ENCODE data around the gene MT2A. TPM values are rescaled to one million over a fixed set of nuclear protein-coding genes. Genes with fewer than 3 reads are reported as not detected.

The MT2A gene
- total and polyA plus RNA-seq, 2 of the 13 experiments (the other 11 are each of a cell fraction or from before 2014, with no cell fraction given), result 135 to 371 TPM

DNA sequence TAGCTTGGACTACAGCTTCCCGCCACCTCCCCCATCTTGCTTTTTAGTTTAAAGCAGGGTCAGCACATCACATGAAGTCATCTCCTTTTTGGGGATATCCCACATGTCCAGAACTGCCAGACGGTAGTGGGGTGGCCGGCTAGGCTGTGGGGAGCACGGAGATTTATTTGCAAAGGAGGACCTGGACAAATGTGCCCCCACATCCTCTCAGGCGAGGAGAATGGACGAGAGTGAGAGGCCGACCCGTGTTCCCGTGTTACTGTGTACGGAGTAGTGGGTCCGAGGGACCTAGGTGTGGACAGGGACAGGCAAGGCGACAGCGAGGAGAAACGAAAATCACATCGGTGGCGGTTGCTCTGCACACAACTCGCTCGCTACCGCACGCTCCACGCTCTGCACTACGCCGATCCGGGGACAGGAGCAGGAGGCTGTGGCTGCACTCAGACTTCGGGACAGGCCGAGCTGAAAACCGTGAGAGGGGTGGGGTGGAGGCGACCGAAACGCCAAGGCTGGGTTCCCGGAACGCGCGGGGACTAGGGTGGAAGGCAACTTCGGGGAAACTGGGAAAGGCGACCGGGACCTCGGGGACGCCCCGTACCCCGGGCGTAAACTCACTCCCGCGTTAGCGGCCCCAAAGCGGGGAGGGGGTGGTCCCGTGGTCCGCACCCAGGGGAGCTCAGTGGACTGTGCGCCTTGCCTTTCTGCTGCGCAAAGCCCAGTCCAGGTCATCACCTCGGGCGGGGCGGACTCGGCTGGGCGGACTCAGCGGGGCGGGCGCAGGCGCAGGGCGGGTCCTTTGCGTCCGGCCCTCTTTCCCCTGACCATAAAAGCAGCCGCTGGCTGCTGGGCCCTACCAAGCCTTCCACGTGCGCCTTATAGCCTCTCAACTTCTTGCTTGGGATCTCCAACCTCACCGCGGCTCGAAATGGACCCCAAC, 29.7 kb downstream of the MT2A start, which contains the start of gene MT1A:
Gene MT1A (plus strand): TSS at position 853 of the 937 bp plus-strand sequence. CDS start 73 bp downstream, at position 926.
- in situ Hi-C loops (cut with HindIII; ENCODE audit: extremely low pct_ligation_motif_present, low pct_unique_long_range_greater_than_20kb), result no loop called here
- TF ChIP-seq ZNF546 (CRISPR knock-in tag; conservative IDR thresholded peaks at IDR 0.05), result 0 out of 2 replicates have a peak, but pooled peaks have one; percentile 44
- TF ChIP-seq ZNF780A (CRISPR knock-in tag; IDR thresholded peaks at IDR 0.05), result no peak
- 0 out of 2 replicates have a peak, but pooled peaks have one; percentile 25 for TF ChIP-seq ETV6 (CRISPR knock-in tag; conservative IDR thresholded peaks at IDR 0.05)
- TF ChIP-seq, protein P1, sequence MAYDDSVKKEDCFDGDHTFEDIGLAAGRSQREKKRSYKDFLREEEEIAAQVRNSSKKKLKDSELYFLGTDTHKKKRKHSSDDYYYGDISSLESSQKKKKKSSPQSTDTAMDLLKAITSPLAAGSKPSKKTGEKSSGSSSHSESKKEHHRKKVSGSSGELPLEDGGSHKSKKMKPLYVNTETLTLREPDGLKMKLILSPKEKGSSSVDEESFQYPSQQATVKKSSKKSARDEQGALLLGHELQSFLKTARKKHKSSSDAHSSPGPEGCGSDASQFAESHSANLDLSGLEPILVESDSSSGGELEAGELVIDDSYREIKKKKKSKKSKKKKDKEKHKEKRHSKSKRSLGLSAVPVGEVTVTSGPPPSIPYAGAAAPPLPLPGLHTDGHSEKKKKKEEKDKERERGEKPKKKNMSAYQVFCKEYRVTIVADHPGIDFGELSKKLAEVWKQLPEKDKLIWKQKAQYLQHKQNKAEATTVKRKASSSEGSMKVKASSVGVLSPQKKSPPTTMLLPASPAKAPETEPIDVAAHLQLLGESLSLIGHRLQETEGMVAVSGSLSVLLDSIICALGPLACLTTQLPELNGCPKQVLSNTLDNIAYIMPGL (CRISPR knock-in tag; IDR thresholded peaks at IDR 0.05; ENCODE audit: borderline replicate concordance in 1 of 2, low read depth in 1 of 2), result 0 out of 4 replicates have a peak, but pooled peaks of 1 of the 2 experiments have one; percentile 21
- TF ChIP-seq AHR (CRISPR knock-in tag; IDR thresholded peaks at IDR 0.05), result no peak
- no peak for TF ChIP-seq ATF7 (IDR thresholded peaks at IDR 0.05)
- TF ChIP-seq ATF7 (CRISPR knock-in tag; IDR thresholded peaks at IDR 0.05), result peak; percentile 11; the same call in 1 of the 2 replicates
- TF ChIP-seq GABPB1 (CRISPR knock-in tag; IDR thresholded peaks at IDR 0.05), result peak; percentile 58; the same call in 1 of the 2 replicates
- no peak for TF ChIP-seq RFX5 (IDR thresholded peaks at IDR 0.05; ENCODE audit: low read depth, low read length)
- no peak for TF ChIP-seq TAF15 (IDR thresholded peaks at IDR 0.05; ENCODE audit: low read depth, low read length, poor library complexity, severe bottlenecking)
- TF ChIP-seq, protein P2, sequence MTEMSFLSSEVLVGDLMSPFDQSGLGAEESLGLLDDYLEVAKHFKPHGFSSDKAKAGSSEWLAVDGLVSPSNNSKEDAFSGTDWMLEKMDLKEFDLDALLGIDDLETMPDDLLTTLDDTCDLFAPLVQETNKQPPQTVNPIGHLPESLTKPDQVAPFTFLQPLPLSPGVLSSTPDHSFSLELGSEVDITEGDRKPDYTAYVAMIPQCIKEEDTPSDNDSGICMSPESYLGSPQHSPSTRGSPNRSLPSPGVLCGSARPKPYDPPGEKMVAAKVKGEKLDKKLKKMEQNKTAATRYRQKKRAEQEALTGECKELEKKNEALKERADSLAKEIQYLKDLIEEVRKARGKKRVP (CRISPR knock-in tag; IDR thresholded peaks at IDR 0.05), result no peak
- TF ChIP-seq, protein P3, sequence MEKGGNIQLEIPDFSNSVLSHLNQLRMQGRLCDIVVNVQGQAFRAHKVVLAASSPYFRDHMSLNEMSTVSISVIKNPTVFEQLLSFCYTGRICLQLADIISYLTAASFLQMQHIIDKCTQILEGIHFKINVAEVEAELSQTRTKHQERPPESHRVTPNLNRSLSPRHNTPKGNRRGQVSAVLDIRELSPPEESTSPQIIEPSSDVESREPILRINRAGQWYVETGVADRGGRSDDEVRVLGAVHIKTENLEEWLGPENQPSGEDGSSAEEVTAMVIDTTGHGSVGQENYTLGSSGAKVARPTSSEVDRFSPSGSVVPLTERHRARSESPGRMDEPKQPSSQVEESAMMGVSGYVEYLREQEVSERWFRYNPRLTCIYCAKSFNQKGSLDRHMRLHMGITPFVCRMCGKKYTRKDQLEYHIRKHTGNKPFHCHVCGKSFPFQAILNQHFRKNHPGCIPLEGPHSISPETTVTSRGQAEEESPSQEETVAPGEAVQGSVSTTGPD (CRISPR knock-in tag; IDR thresholded peaks at IDR 0.05), result no peak
- TF ChIP-seq ZFX (CRISPR knock-in tag; IDR thresholded peaks at IDR 0.05; ENCODE audit: low read depth), result peak; percentile 46
- peak; percentile 62 for TF ChIP-seq KDM5B (CRISPR knock-in tag; IDR thresholded peaks at IDR 0.05; ENCODE audit: borderline replicate concordance)
- TF ChIP-seq ZBTB7B (CRISPR knock-in tag; IDR thresholded peaks at IDR 0.05), result peak; percentile 74; the same call in 1 of the 2 replicates
- 0 out of 2 replicates have a peak, but pooled peaks have one; percentile 21 for TF ChIP-seq RXRA (CRISPR knock-in tag; IDR thresholded peaks at IDR 0.05)
- TF ChIP-seq MED13 (CRISPR knock-in tag; IDR thresholded peaks at IDR 0.05), result no peak
- no peak for TF ChIP-seq SIX4 (CRISPR knock-in tag; IDR thresholded peaks at IDR 0.05)
- TF ChIP-seq MTA1 (CRISPR knock-in tag; IDR thresholded peaks at IDR 0.05; ENCODE audit: borderline replicate concordance), result peak; percentile 68; the same call in 1 of the 2 replicates
- TF ChIP-seq ZNF766 (CRISPR knock-in tag; IDR thresholded peaks at IDR 0.05; ENCODE audit: borderline replicate concordance), result peak; percentile 26; the same call in 1 of the 2 replicates

More for the DNA sequence above, 29.7 kb downstream of the MT2A start, which contains the start of gene MT1A:
- H3K4me2 ChIP-seq (ENCODE audit: low read depth, low read length), result peak within 1 kb of the TSS; percentile 66
- FAIRE-seq, result no peak
- H3K4me1 ChIP-seq (ENCODE audit: insufficient read depth, low read length), result peaks cover 35% of the 10 kb centered on the region
- H3K27ac ChIP-seq (ENCODE audit: extremely low read length, insufficient read depth, low read length), result no peak within 1 kb of the TSS
- H3K36me3 ChIP-seq (replicated peaks in 1 of 2; ENCODE audit: control insufficient read depth in 1 of 2, insufficient read depth in 2 of 2, low read length in 2 of 2), result no peaks in the 10 kb centered on the region
- H3K79me2 ChIP-seq (ENCODE audit: insufficient read depth, low read length), result no peaks in the 10 kb centered on the region
- peak within 1 kb of the TSS in 2 of 3 experiments; percentile 36 to 44; a peak in 4 of 6 replicates for H3K4me3 ChIP-seq (replicated peaks in 1 of 3; ENCODE audit: insufficient read depth in 1 of 3, low read depth in 2 of 3, low read length in 3 of 3)
- peaks cover 6 to 67% of the 10 kb centered on the region in 2 experiments; a peak in 4 of 5 replicates for H3K27me3 ChIP-seq (ENCODE audit: control insufficient read depth in 1 of 2, insufficient read depth in 2 of 2, low read length in 2 of 2)
- peak; percentile 84 for ATAC-seq
- WGBS (ENCODE audit: low lambda C conversion rate), result 35% methylated on average over 36 of the region's 68 CpGs
- BruUV-seq (replicated peaks), result no TSS peak
- no peaks in the 10 kb centered on the region for H4K20me1 ChIP-seq (ENCODE audit: insufficient read depth, low read length)
- peak; percentile 29 for DNase-seq (ENCODE audit: low spot score)
- H3K9me3 ChIP-seq (ENCODE audit: low read length), result no peaks in the 10 kb centered on the region
- intact Hi-C loops (cut with micrococcal nuclease; ENCODE audit: unreplicated experiment), result no loop called here
- H2AFZ ChIP-seq (ENCODE audit: low read length), result no peak within 1 kb of the TSS
- ChIA-PET CTCF (ENCODE audit: low intra/inter-chr PET ratio, low total read pairs) (no interaction called here), POLR2A (interaction anchor here (1.4 kb wide), 1 partner anchor 44 kb away, joined by 3 read pairs; the partner anchor contains the start of gene MT1X)
- no peak within 1 kb of the TSS; the same call in 1 of the 2 replicates for H3K9ac ChIP-seq (ENCODE audit: insufficient read depth, low read depth, low read length)
